GM12872 (cell line): ENCODE measurements around the gene SURF2.

ENCODE experiments used
- CTCF ChIP-seq: IDR thresholded peaks from 3 replicates; pipeline ENCODE4 v1.5.1; 2011; ENCODE audit warnings: low read depth, mild to moderate bottlenecking, low read length, moderate library complexity; ENCODE audit not compliant: insufficient read depth

SURF2 gene

GRCh38 chr9:133393399-133393798, 37.0 kb downstream of the SURF2 start:
- TF ChIP-seq CTCF, result no peak

DNA sequence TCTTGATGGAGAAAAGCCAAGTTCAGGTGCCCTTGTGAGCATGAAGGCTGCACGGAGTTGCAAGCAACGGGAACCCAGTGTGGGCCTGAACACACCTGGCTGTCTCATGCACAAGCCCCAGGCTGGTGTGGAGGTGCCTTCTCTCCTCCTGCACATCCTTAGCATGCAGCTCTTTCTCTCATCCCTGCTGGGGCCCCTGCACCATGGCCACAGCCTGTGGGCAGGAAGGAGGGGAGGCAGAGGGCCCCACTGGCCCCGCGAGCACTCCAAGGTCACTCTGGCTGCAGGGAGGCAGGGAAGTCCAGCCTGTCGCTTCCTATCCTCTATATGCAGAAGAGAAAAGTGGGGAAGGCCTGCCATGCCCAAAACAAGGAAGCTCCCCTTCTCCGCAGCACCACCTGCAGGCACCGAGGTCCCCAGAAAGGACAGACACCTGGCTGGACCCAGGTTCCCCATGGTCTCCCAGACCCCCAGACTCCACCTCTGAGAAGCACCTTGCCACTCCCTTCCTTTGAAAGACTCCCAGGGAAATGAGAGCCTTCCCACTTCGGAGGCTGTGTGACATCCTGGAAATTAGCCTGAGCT, 38.4 kb downstream of the SURF2 start:
- TF ChIP-seq CTCF, result no peak

DNA sequence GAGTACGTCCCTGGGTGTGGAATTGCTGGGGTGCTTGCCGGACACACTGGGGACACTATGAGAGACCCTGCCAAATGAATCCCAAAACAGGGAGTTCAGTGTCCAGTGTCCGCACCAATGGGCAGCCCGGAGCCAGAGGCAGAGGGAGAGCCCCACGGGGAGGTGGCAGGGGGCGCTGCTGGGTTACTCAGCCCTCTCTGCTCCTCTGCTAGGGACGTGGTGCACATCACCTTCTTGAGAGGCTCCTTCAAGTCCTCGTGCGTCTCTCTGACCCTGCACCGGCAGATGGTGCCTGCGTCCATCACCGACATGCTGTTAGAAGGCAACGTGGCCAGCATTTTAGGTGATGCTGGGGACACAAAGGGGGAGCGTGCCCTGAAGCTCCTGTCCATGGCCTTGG, 40.6 kb downstream of the SURF2 start:
- peak; percentile 30; the same call in 1 of the 3 replicates for TF ChIP-seq CTCF

GRCh38 chr9:133397370-133397769, 41.0 kb downstream of the SURF2 start:
- TF ChIP-seq CTCF, result no peak

DNA sequence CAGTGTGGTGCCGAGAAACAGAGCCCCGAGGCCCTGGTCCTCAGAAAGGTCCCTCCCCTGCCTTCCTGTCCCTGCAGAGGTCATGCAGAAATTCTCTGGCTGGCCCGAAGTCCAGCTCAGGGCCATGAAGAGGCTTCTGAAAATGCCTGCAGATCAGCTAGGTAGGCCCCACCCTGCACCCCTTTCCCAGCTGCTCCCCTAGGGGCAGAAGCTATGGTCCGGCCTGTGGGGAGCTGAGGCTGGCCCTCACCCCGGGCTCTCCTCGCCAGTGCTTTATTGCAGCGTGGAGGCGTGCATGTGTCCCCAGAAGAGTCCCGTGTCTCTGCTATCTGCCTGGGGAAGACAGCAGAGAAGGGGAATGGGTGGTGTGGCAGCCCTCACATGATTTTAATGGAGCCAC, 41.5 kb downstream of the SURF2 start:
- no peak for TF ChIP-seq CTCF

DNA sequence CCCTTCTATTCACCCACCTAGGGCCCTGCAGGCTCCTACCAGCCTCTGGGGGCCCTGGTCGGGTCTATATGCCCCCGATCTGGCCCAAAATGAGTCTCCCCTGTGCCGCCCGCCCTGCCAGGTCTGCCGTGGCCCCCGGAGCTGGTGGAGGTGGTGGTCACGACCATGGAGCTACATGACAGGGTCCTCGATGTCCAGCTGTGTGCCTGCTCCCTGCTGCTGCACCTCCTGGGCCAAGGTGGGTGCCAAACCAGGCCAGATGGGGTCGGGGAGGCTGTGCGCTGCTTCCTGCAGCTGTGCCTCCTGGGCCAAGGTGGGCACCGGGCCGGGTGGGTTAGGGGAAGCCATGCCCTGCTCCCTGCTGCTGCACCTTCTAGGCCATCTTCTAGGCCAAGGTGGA, 43.9 kb downstream of the SURF2 start:
- TF ChIP-seq CTCF, result no peak

DNA sequence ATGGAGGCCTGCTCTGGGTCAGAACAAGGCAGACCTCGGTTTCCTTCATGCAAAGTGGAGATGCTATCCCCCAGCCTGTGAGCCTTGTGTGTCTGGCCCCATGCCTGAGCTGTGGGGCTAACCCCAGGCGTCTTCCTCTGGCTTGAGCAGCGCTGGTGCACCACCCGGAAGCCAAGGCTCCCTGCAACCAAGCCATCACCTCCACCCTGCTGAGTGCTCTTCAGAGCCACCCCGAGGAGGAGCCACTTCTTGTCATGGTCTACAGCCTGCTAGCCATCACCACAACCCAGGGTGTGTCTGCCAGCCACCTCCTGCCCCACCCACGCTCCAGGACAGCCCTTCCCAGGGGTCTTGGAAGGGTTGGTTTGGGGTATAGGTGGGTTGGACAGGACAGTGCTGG, 45.2 kb downstream of the SURF2 start:
- no peak for TF ChIP-seq CTCF
